Activated naive CD4-positive, alpha-beta T cell treated with Interleukin-2 at 50 U/mL for 16 hours (primary cell): ENCODE measurements around the gene PDCD11.

ENCODE experiments used
- DNase-seq: peaks from one replicate; pipeline ENCODE4 v3.0.0-alpha.2; 2020

Gene PDCD11

GRCh38 chr10:103450201-103450695 lies 53.8 kb downstream of the PDCD11 start:
- DNase-seq: no peak

- peak; percentile 50 for DNase-seq
Measured at GRCh38 chr10:103451091-103451813, 54.8 kb downstream of the PDCD11 start.

- peak; percentile 67 for DNase-seq
Measured at GRCh38 chr10:103451831-103452505, 55.5 kb downstream of the PDCD11 start, which contains the start of gene CALHM2. Gene CALHM2, minus strand, starts transcription at chr10:103452370. Its CDS starts 2,429 bp downstream, at chr10:103449941.

- no peak for DNase-seq
Measured at GRCh38 chr10:103452506-103453230, 56.2 kb downstream of the PDCD11 start.

GRCh38 chr10:103454026-103454425 lies 57.6 kb downstream of the PDCD11 start:
- no peak for DNase-seq

GRCh38 chr10:103455235-103455634 lies 58.8 kb downstream of the PDCD11 start:
- no peak for DNase-seq

- no peak for DNase-seq
Measured at GRCh38 chr10:103456074-103456660, 59.7 kb downstream of the PDCD11 start.

- no peak for DNase-seq
Measured at GRCh38 chr10:103457176-103457712, 60.8 kb downstream of the PDCD11 start.

GRCh38 chr10:103457896-103458583 lies 61.6 kb downstream of the PDCD11 start:
- DNase-seq: no peak

- no peak for DNase-seq
Measured at GRCh38 chr10:103458720-103459119, 62.3 kb downstream of the PDCD11 start, which contains the start of gene CALHM1. Gene CALHM1, minus strand, starts transcription at chr10:103458900. Its CDS starts 149 bp downstream, at chr10:103458751.

GRCh38 chr10:103459615-103460014 lies 63.2 kb downstream of the PDCD11 start:
- no peak for DNase-seq

GRCh38 chr10:103463499-103463898 lies 67.1 kb downstream of the PDCD11 start:
- DNase-seq: no peak

- no peak for DNase-seq
Measured at GRCh38 chr10:103465411-103466179, 69.2 kb downstream of the PDCD11 start.

- no peak for DNase-seq
Measured at GRCh38 chr10:103466734-103467133, 70.3 kb downstream of the PDCD11 start.

- DNase-seq: no peak
Measured at GRCh38 chr10:103467406-103467805, 71.0 kb downstream of the PDCD11 start.

- no peak for DNase-seq
Measured at GRCh38 chr10:103469201-103469600, 72.8 kb downstream of the PDCD11 start.

- peak; percentile 65 for DNase-seq
Measured at GRCh38 chr10:103470761-103471653, 74.6 kb downstream of the PDCD11 start.

- DNase-seq: no peak
Measured at GRCh38 chr10:103472005-103472404, 75.6 kb downstream of the PDCD11 start.

GRCh38 chr10:103473261-103473671 lies 76.8 kb downstream of the PDCD11 start:
- no peak for DNase-seq

- no peak for DNase-seq
Measured at GRCh38 chr10:103474077-103474476, 77.7 kb downstream of the PDCD11 start.
